GM19452 (cell line): ENCODE data around the gene TEX261.
"Not testable (repeated sequence)": the region's sequence is repeated elsewhere in the genome, so short reads cannot be mapped to it uniquely, and the experiment has no call there.

Experiments used
- ATAC-seq: cut with Tn5 transposase; IDR thresholded peaks from one replicate; pipeline ENCODE4 v1.9.1; 2021; ENCODE audit not compliant: unreplicated experiment

The TEX261 gene

GRCh38 chr2:70994699-70995425, at the start of gene TEX261:
Gene TEX261 (minus strand): TSS chr2:70994873. CDS start chr2:70994757, 116 bp downstream.
- peak; percentile 95 for ATAC-seq

- ATAC-seq: no peak
Measured at GRCh38 chr2:71043531-71044407, 49.1 kb upstream of the TEX261 start.

GRCh38 chr2:71042287-71042686, 47.6 kb upstream of the TEX261 start:
- no peak for ATAC-seq

- ATAC-seq: not testable (repeated sequence)
Measured at GRCh38 chr2:71036296-71036695, 41.6 kb upstream of the TEX261 start.

- not testable (repeated sequence) for ATAC-seq
Measured at GRCh38 chr2:71023553-71024243, 29.0 kb upstream of the TEX261 start.

GRCh38 chr2:71021394-71021793, 26.7 kb upstream of the TEX261 start:
- ATAC-seq: not testable (repeated sequence)

GRCh38 chr2:71019989-71020388, 25.3 kb upstream of the TEX261 start:
- ATAC-seq: not testable (repeated sequence)

- ATAC-seq: no peak
Measured at GRCh38 chr2:71018625-71019024, 24.0 kb upstream of the TEX261 start.

GRCh38 chr2:71011786-71012185, 17.1 kb upstream of the TEX261 start:
- not testable (repeated sequence) for ATAC-seq

GRCh38 chr2:71008342-71008741, 13.7 kb upstream of the TEX261 start:
- ATAC-seq: no peak

- no peak for ATAC-seq
Measured at GRCh38 chr2:71006955-71007799, 12.5 kb upstream of the TEX261 start.

GRCh38 chr2:71006323-71006722, 11.7 kb upstream of the TEX261 start:
- ATAC-seq: no peak

- ATAC-seq: no peak
Measured at GRCh38 chr2:71005271-71006202, 10.9 kb upstream of the TEX261 start.

GRCh38 chr2:71004857-71005256, 10.2 kb upstream of the TEX261 start:
- no peak for ATAC-seq

- no peak for ATAC-seq
Measured at GRCh38 chr2:71003966-71004755, 9.5 kb upstream of the TEX261 start.

GRCh38 chr2:71003396-71003795, 8.7 kb upstream of the TEX261 start:
- no peak for ATAC-seq

- ATAC-seq: no peak
Measured at GRCh38 chr2:71001981-71002570, 7.4 kb upstream of the TEX261 start.

GRCh38 chr2:71001592-71001927, 6.9 kb upstream of the TEX261 start:
- no peak for ATAC-seq
